Endothelial cell of umbilical vein (primary cell): ENCODE measurements around the gene GARIN5B. TPM values are rescaled to one million over a fixed set of nuclear protein-coding genes. Genes with fewer than 3 reads are reported as not detected.

Experiments used
- BruUV-seq: library from RNA; stranded (reverse); fragments of 400-500 nt; replicated peaks from 2 replicates; lab custom pipeline; 2021; lab: Mats Ljungman, UMichigan
- CTCF ChIA-PET: fragments of 300-600, 350-600 bp; sonication (Branson Sonifier 250); formaldehyde crosslinking; loops from one replicate; lab custom pipeline; 2021; ENCODE audit warnings: antibody characterized with exemption, inconsistent platforms; lab: Charles Lee
- POLR2A ChIA-PET: fragments of 300-600, 350-600 bp; sonication (Branson Sonifier 250); formaldehyde crosslinking; loops from one replicate; lab custom pipeline; 2021; ENCODE audit warnings: antibody characterized with exemption, inconsistent platforms; lab: Charles Lee
- DNase-seq: peaks from one replicate; pipeline ENCODE4 v3.0.0-alpha.2; 2011; ENCODE audit warnings: low read depth, low spot score
- FAIRE-seq: peaks from 2 replicates; lab custom pipeline; 2011; peaks lifted over from hg19 to GRCh38; lab: Jason Lieb, UNC
- H2AFZ ChIP-seq: 2 replicates; pipeline ENCODE4 v1.6.0; 2012; ENCODE audit warnings: low read depth, low read length, control low read depth, inconsistent platforms
- H3K27ac ChIP-seq: 2 replicates; pipeline ENCODE4 v1.5.1; 2011; ENCODE audit warnings: low read depth, mild to moderate bottlenecking, control low read depth, low read length, moderate library complexity; ENCODE audit not compliant: insufficient read depth
- H3K27me3 ChIP-seq, 2 experiments: 2 replicates each; pipeline versions ENCODE4 v1.6.0 to v1.6.1; 2011; ENCODE audit warnings: low read length in 2 of 2, mixed read lengths in 1 of 2; ENCODE audit not compliant: control insufficient read depth in 2 of 2, insufficient read depth in 2 of 2
- H3K36me3 ChIP-seq, 2 experiments: 2 replicates in 1 of 2; 3 replicates in 1 of 2; pipeline ENCODE4 v1.5.1; 2011; ENCODE audit warnings: low read length in 2 of 2, mild to moderate bottlenecking in 1 of 2, moderate library complexity in 1 of 2; ENCODE audit not compliant: control insufficient read depth in 2 of 2, insufficient read depth in 2 of 2; ENCODE audit errors: extremely low read depth in 1 of 2
- H3K4me1 ChIP-seq: 3 replicates; pipeline ENCODE4 v1.5.1; 2011; ENCODE audit warnings: mild to moderate bottlenecking, low read length; ENCODE audit not compliant: control insufficient read depth, insufficient read depth; ENCODE audit errors: extremely low read depth
- H3K4me2 ChIP-seq: 2 replicates; pipeline ENCODE4 v1.6.1; 2011; ENCODE audit warnings: low read length, control low read depth, mixed read lengths; ENCODE audit not compliant: insufficient read depth
- H3K4me3 ChIP-seq, 3 experiments: fragments of 200-600 bp in 1 of 3; sonication (generic), shearing (Covaris generic) in 1 of 3; replicated peaks in 1 of 3; 2 replicates each; pipeline ENCODE4 v1.5.1; 2011 to 2016; ENCODE audit warnings: control low read depth in 3 of 3, low read length in 3 of 3, mild to moderate bottlenecking in 2 of 3, inconsistent platforms in 1 of 3, low read depth in 1 of 3, moderate library complexity in 1 of 3; ENCODE audit not compliant: insufficient read depth in 1 of 3
- H3K79me2 ChIP-seq: 2 replicates; pipeline ENCODE4 v1.6.0; 2012; ENCODE audit warnings: low read length, inconsistent platforms; ENCODE audit not compliant: control insufficient read depth, insufficient read depth
- H3K9ac ChIP-seq: replicated peaks from 2 replicates; pipeline ENCODE3; 2011; ENCODE audit warnings: low read length, control low read depth; ENCODE audit not compliant: insufficient read depth; ENCODE audit errors: extremely low read depth
- H3K9me1 ChIP-seq: replicated peaks from 3 replicates; pipeline ENCODE4 v1.6.0; 2011; ENCODE audit warnings: mild to moderate bottlenecking, low read length; ENCODE audit not compliant: control insufficient read depth, insufficient read depth; ENCODE audit errors: extremely low read depth
- H3K9me3 ChIP-seq: replicated peaks from 2 replicates; pipeline ENCODE4 v1.5.1; 2012; ENCODE audit warnings: low read length, inconsistent platforms; ENCODE audit not compliant: control insufficient read depth, insufficient read depth
- H4K20me1 ChIP-seq: replicated peaks from 2 replicates; pipeline ENCODE3; 2011; ENCODE audit warnings: mild to moderate bottlenecking, low read length; ENCODE audit not compliant: control insufficient read depth, insufficient read depth; ENCODE audit errors: extremely low read depth
- CTCF ChIP-seq, 2 donors: IDR thresholded peaks; 1 replicate in 1 of 2; 2 replicates in 1 of 2; pipeline ENCODE4 v1.5.1; 2011; ENCODE audit warnings: low read length in 2 of 2, mild to moderate bottlenecking in 2 of 2, moderate library complexity in 2 of 2, control low read depth in 1 of 2, inconsistent platforms in 1 of 2, low read depth in 1 of 2; ENCODE audit not compliant: insufficient read depth in 1 of 2; ENCODE audit errors: extremely low read depth in 1 of 2
- EZH2 ChIP-seq: IDR thresholded peaks from 2 replicates; pipeline ENCODE4 v1.6.1; 2012; ENCODE audit warnings: borderline replicate concordance, low read depth, mild to moderate bottlenecking, moderate library complexity, low read length, inconsistent platforms; ENCODE audit not compliant: severe bottlenecking
- FOS ChIP-seq: IDR thresholded peaks from 2 replicates; pipeline ENCODE4 v1.6.1; 2011; ENCODE audit warnings: mild to moderate bottlenecking, low read length, moderate library complexity, borderline replicate concordance; ENCODE audit not compliant: insufficient read depth
- GATA2 ChIP-seq: IDR thresholded peaks from 2 replicates; pipeline ENCODE4 v1.7.0; 2011; ENCODE audit warnings: low read depth, mild to moderate bottlenecking, moderate library complexity, mixed read lengths, low read length; ENCODE audit not compliant: insufficient read length, insufficient read depth
- JUN ChIP-seq: IDR thresholded peaks from 2 replicates; pipeline ENCODE4 v1.6.1; 2011; ENCODE audit warnings: borderline replicate concordance, low read depth; ENCODE audit not compliant: insufficient read length, insufficient read depth
- MAX ChIP-seq: IDR thresholded peaks from 2 replicates; pipeline ENCODE4 v1.6.1; 2011; ENCODE audit not compliant: insufficient read depth, insufficient read length
- MYC ChIP-seq: IDR thresholded peaks from one replicate; pipeline ENCODE4 v1.6.1; 2011; ENCODE audit warnings: mild to moderate bottlenecking, low read depth, low read length
- POLR2A ChIP-seq: IDR thresholded peaks from 2 replicates; pipeline ENCODE4 v1.6.1; 2012; ENCODE audit warnings: low read depth, mild to moderate bottlenecking, control low read depth, low read length
- POLR2AphosphoS5 ChIP-seq: IDR thresholded peaks from 2 replicates; pipeline ENCODE4 v1.6.1; 2012; ENCODE audit warnings: low read depth, mild to moderate bottlenecking, control low read depth, low read length, moderate library complexity; ENCODE audit not compliant: insufficient read depth
- dilution Hi-C: fragments of 300-500 bp; cut with MboI; formaldehyde crosslinking; loops from one replicate; pipeline ENCODE4 v1.15.0; 2019; ENCODE audit warnings: low sequenced_read_pairs; ENCODE audit not compliant: extremely low pct_ligation_motif_present
- intact Hi-C: fragments of 100-400 bp; cut with micrococcal nuclease; formaldehyde crosslinking; loops from one replicate; pipeline ENCODE4 v1.10.0; 2022
- polyA plus RNA-seq, 4 experiments: library from polyadenylated mRNA; depleted of rRNA in 3 of 4; stranded (reverse) in 3 of 4; unstranded in 1 of 4; fragments of >200 nt; gene quantifications; 2 replicates each; pipeline versions ENCODE4 v1.2.1 to v1.2.3, GENCODE V29; 2011 to 2012; ENCODE audit warnings: missing spikeins in 1 of 4
- total RNA-seq: library from RNA; stranded (reverse); gene quantifications from 2 replicates; pipeline ENCODE4 v1.2.3, GENCODE V29; 2021

The GARIN5B gene
- total and polyA plus RNA-seq, 2 donors (not counting 3 experiments of a cell fraction or from before 2014, with no cell fraction given): not detected

- Histone ChIP-seq H3K36me3 (no peaks in the 10 kb centered on the region), H2AFZ (no peak overlapping the region), H3K9me3 (no peaks in the 10 kb centered on the region), H3K79me2 (no peaks in the 10 kb centered on the region), H3K9ac (no peak overlapping the region), H3K4me2 (no peak overlapping the region), H4K20me1 (no peaks in the 10 kb centered on the region), H3K4me3 (no peak overlapping the region), H3K4me1 (peaks cover 3% of the 10 kb centered on the region), H3K27ac (no peak overlapping the region), H3K27me3 (peaks cover 22 to 38% of the 10 kb centered on the region in 2 experiments), H3K9me1 (no peaks in the 10 kb centered on the region)
- CTCF ChIA-PET: interaction anchor here (0.7 to 1.3 kb wide), 3 partner anchors 10 to 72 kb away, joined by 3 to 4 read pairs (median 3); partner anchors contain the start of gene KMT5C
- BruUV-seq: no TSS peak
- dilution Hi-C loops (no loop called here), intact Hi-C loops (no loop called here)
- DNase-seq (no peak), FAIRE-seq (no peak)
- no peak for TF ChIP-seq POLR2A
- POLR2A ChIA-PET: no interaction called here
These were observed 10.4 kb upstream of the GARIN5B start for GRCh38 chr19:55373306-55373992.

- CTCF ChIA-PET: interaction anchor here (1.2 to 1.3 kb wide), 3 partner anchors 12 to 71 kb away, joined by 3 to 7 read pairs (median 4); partner anchors contain the start of genes KMT5C and TMEM238
- Histone ChIP-seq H3K4me2 (no peak overlapping the region), H3K27me3 (peaks cover 18 to 32% of the 10 kb centered on the region in 2 experiments), H3K9me1 (no peaks in the 10 kb centered on the region), H3K36me3 (no peaks in the 10 kb centered on the region), H3K79me2 (no peaks in the 10 kb centered on the region), H3K4me3 (no peak overlapping the region), H2AFZ (no peak overlapping the region), H3K9me3 (no peaks in the 10 kb centered on the region), H3K9ac (no peak overlapping the region), H4K20me1 (no peaks in the 10 kb centered on the region), H3K4me1 (peaks cover 3% of the 10 kb centered on the region), H3K27ac (no peak overlapping the region)
- BruUV-seq: no TSS peak
- dilution Hi-C loops (no loop called here), intact Hi-C loops (no loop called here)
- no peak for TF ChIP-seq GATA2
- TF ChIP-seq POLR2AphosphoS5: no peak
- no peak for TF ChIP-seq CTCF (IDR thresholded peaks at IDR 0.05; ENCODE audit: extremely low read depth in 1 of 2, insufficient read depth in 1 of 2, low read depth in 1 of 2, low read length in 2 of 2)
- TF ChIP-seq MYC: no peak
- no peak for TF ChIP-seq EZH2
- TF ChIP-seq POLR2A: no peak
- TF ChIP-seq JUN: no peak
- no peak for TF ChIP-seq MAX
- TF ChIP-seq FOS: no peak
- no peak for DNase-seq
- POLR2A ChIA-PET: no interaction called here
- no peak for FAIRE-seq
These were observed 9.4 kb upstream of the GARIN5B start for GRCh38 chr19:55372316-55373081.
